SK-N-DZ (cell line): ENCODE data around the gene TREML1.

ENCODE experiments used
- DNase-seq: peaks from one replicate; pipeline ENCODE4 v3.0.0-alpha.2; 2015; ENCODE audit warnings: low spot score

Gene TREML1

GRCh38 chr6:41177695-41178094 lies 23.5 kb upstream of the TREML1 start:
- DNase-seq, result no peak

- no peak for DNase-seq
Observed at GRCh38 chr6:41177287-41177686, 23.1 kb upstream of the TREML1 start.

- no peak for DNase-seq
Observed at GRCh38 chr6:41176189-41176588, 22.0 kb upstream of the TREML1 start.

GRCh38 chr6:41175084-41175483 lies 20.9 kb upstream of the TREML1 start:
- DNase-seq, result no peak

GRCh38 chr6:41174610-41175009 lies 20.5 kb upstream of the TREML1 start:
- DNase-seq, result no peak

- no peak for DNase-seq
Observed at GRCh38 chr6:41171908-41172307, 17.8 kb upstream of the TREML1 start.

- no peak for DNase-seq
Observed at GRCh38 chr6:41170547-41171160, 16.5 kb upstream of the TREML1 start.

- no peak for DNase-seq
Observed at GRCh38 chr6:41167173-41167963, 13.2 kb upstream of the TREML1 start.

GRCh38 chr6:41164551-41165120 lies 10.5 kb upstream of the TREML1 start:
- DNase-seq, result no peak

- no peak for DNase-seq
Observed at GRCh38 chr6:41163419-41163717, 9.2 kb upstream of the TREML1 start.

- no peak for DNase-seq
Observed at GRCh38 chr6:41162687-41163418, 8.7 kb upstream of the TREML1 start, which contains the start of gene TREM2. TREM2 (minus strand) TSS chr6:41163116; CDS start chr6:41163082, 34 bp downstream.

- no peak for DNase-seq
Observed at GRCh38 chr6:41161851-41162552, 7.9 kb upstream of the TREML1 start.

- DNase-seq, result no peak
Observed at GRCh38 chr6:41161380-41161779, 7.2 kb upstream of the TREML1 start.

- no peak for DNase-seq
Observed at GRCh38 chr6:41160933-41161332, 6.8 kb upstream of the TREML1 start.

- no peak for DNase-seq
Observed at GRCh38 chr6:41159415-41160082, 5.4 kb upstream of the TREML1 start.

- DNase-seq, result no peak
Observed at GRCh38 chr6:41157323-41157722, 3.2 kb upstream of the TREML1 start.

- no peak for DNase-seq
Observed at GRCh38 chr6:41156771-41157170, 2.6 kb upstream of the TREML1 start.

GRCh38 chr6:41156001-41156400 lies 1.9 kb upstream of the TREML1 start:
- DNase-seq, result no peak

- DNase-seq, result no peak
Observed at GRCh38 chr6:41155132-41155805, 1.1 kb upstream of the TREML1 start.

- no peak for DNase-seq
Observed at GRCh38 chr6:41153451-41153850, 696 bp downstream of the TREML1 start.

- no peak for DNase-seq
Observed at GRCh38 chr6:41150671-41151070, 3.5 kb downstream of the TREML1 start.
